HTR-8/SVneo (cell line): ENCODE data around the gene LDLRAD2.
"Not testable (repeated sequence)": the region's sequence is repeated elsewhere in the genome, so short reads cannot be mapped to it uniquely, and the experiment has no call there.

Experiments used
- DNase-seq: peaks from one replicate; pipeline ENCODE4 v3.0.0; 2011; ENCODE audit warnings: low spot score, mixed read lengths; ENCODE audit not compliant: insufficient read length
- FAIRE-seq: peaks from 2 replicates; lab custom pipeline; 2011; peaks lifted over from hg19 to GRCh38; lab: Jason Lieb, UNC

The LDLRAD2 gene

DNA sequence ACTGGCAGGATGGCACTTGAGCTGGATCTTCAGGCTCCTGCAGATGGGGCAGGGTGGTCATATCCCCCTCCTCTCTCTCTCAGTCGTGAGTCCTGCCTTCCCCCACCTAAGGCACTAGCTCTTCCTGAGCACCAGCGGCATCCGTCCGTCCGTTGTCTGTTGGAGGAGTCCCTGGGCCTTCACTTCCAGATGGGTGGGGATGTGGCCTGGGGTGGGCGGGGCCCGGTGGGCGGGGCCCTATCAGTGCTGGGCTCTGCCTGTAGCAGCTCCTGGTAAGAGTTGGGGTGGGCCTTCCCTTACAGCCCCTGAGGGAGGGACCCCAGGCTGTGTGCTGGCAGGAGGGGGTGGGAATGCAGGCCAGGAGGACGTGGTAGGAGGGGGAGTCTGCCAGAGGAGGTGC, 10.3 kb downstream of the LDLRAD2 start:
- no peak for DNase-seq
- no peak for FAIRE-seq

DNA sequence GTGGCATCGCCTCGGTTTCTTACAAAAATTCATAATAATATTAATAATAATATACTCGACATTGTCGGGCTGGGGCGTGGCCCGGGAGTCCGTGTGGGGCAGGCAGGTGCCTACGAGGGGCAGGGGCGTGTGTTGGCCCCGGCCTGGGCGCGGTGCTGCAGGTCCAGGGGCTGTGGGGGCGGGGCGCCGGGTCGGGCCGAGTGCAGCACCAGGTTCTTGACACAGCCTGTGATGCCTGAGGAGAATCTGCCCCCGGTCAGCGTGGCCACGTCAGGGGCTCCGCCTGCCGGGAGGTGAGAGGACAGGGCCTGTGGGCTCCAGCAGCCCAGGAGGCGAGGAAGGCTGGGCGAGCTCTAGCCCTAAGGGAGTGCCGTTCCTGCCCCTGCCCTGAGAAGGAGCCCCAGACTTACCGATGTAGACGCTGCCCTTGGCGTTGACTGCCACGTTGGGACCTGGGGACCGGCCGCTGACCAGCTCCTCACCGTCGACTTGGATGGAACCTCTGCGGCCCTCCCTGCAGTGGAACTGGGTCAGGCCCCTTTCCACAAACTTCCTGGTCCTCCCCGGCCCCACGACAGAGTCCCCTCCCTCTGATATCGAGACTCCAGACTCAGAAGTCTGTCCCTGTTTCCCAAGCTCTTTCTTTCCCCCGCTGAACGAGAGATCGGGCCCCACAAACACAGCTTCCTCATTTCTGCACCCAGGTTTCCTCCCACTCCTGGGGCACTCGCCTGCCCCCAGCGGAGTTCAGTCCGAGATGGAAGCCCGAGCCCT, 11.3 kb downstream of the LDLRAD2 start:
- FAIRE-seq, result no peak

DNA sequence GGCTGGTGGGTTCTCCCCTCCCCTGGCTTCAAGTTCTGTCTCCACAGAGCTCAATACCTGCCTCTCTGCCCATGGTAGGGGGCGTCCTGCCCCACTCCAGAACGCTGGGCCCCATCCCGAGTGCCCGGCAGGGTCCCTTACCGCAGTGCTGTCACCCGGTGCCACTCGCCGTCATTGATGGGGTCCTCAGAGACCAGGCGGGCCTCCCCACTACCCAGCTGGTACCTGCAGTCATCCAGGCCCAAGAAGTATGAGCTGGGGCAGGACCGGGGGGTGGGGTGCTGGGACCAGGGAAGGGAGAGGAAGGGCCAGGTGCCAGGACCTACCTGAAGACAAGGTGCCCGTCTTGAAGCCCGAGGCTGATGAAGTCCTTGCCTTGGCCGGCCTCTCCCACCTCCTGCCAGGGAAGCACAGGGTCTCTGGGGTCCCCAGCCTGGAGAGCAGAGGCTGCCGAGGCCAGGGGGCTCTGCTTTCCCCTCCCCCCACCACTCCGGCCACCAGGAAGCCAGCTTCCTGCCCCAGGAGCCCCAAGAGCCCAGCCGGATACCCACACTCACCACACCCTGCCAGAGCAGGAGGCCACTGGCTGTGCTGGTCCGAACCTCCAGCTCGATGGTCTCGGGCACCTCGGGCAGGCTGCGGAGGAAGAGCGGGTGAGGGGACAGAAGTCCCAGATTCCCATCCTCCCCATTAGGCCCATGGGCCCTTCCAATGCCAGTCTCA, 12.1 kb downstream of the LDLRAD2 start:
- FAIRE-seq, result no peak

More for the DNA sequence above, 11.3 kb downstream of the LDLRAD2 start:
- DNase-seq, result no peak

DNA sequence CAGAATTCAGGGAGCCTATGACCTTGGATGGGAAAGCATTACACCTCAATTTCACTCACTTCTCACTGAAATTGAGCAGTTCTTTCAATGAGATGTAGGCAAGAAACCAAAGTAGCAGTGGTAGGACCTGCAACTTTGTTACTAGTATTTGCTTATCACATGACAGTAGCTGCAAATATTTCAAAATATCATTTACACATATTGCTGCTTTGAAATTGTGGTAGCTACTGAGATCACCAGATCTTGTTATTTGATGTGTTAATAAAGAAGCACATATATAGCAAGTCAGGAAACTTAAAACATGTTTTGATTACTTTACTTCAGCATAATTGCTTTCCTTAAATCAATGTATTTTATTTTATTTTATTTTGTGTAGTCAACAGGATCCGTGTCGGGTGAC, 12.9 kb downstream of the LDLRAD2 start:
- DNase-seq (no peak), FAIRE-seq (no peak)

More for the DNA sequence above, 12.1 kb downstream of the LDLRAD2 start:
- no peak for DNase-seq

DNA sequence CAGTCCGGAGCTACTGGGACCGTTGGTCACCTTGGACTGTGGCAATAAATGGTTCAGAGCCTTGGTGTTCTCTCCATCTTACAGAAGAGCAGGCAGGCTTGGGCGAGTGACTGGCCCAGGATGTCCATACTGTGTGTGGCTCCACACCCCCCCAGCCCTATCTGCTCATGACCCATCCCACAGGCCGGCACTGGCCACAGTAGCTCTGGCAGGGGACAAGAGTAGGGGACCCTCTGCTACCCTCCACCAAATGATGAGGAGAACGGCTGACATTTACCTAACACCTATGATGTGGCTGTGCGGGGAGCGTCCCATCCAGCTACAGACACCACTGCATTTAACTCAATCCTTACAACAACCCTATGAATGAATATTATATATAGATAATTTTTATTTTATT, 13.3 kb downstream of the LDLRAD2 start:
- FAIRE-seq (no peak), DNase-seq (no peak)

DNA sequence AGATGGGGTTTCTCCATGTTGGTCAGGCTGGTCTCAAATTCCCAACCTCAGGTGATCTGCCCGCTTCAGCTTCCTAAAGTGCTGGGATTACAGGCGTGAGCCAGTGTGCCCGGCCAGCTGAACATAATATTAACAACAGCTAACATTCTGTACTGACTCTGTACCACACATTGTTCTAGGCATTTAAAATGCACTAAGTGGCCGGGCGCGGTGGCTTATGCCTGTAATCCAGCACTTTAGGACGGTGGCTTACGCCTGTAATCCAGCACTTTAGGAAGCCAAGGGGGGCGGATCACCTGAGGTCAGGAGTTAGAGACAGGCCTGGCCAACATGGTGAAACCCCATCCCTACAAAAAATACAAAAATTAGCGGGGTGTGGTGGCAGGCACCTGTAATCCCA, 14.6 kb downstream of the LDLRAD2 start:
- FAIRE-seq, DNase-seq: not testable (repeated sequence)

DNA sequence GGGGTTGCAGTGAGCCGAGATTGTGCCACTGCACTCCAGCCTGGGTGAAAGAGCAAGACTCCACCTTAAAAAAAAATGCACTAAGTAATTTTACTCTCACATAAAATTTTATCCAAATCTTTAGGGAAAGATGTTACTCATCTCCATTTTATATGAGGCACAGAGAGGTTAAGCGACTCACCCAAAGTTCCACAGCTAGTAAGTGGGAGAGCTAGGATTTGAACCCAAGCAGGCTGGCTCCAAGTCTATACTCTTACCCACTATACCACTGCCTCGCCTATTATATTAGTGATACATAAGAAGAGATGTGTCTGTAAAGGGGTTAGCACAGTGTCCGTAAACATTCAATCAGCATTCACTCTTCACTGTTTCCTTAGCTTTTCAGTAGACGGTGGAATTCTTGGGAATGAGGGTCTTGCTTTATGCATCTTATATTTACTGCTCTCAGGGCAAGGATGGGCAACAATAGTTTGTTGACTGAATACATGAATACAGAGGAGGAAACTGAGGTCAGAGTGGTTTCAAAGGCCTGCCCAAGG, 15.1 kb downstream of the LDLRAD2 start:
- DNase-seq (no peak), FAIRE-seq (no peak)

DNA sequence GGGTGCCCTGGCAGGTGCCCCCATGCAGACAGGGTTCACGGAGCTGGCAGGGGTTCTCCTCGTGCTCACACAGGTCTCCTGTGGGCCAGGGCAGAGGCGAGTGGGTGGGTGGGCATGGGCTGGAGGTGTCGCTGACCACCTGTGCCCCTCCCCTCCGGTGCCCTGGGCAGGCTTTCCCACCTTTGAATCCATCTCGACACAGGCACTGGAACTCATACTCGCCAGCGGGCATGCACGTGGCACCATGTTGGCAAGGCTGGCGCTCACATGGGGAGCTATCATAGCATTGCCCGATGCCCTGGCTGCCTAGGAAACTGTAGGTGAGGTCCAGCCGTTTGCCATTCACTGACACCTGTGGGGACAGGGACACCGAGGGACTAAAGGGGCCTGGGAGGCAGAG, 16.0 kb downstream of the LDLRAD2 start:
- no peak for DNase-seq
- no peak for FAIRE-seq

DNA sequence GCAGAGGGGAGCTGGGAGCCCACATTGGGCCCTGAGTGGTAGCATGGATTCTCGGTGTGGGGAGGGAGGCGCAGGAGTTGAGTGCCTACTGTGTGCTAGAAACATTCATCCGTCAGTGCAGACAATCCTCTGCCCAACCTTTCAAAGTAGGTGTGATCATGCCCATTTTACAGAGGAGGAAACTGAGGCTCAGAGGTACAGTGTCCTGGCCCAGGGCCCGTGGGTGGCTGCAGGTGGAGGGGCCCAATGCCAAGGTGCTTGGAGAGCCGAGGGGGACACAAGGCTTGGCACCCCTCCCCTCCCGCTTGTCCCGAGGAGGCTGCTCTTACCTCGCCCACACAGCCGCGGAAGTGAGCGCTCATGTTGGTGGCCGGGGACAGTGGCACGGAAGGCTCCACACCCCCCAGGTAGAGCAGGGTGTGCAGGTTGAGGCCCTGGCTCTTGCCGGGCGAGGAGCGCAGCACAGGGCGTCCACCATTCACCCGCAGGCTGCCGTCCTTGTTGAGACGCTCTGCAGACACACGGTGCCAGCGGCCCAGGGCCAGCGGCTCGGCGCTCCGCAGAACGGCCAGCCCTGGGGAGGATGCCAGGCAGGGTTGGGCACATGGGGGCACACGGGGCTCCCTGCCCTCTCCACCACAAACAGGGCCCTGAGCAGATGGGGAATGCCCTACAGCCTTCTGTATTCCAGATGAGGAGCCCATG, 16.6 kb downstream of the LDLRAD2 start:
- no peak for FAIRE-seq

DNA sequence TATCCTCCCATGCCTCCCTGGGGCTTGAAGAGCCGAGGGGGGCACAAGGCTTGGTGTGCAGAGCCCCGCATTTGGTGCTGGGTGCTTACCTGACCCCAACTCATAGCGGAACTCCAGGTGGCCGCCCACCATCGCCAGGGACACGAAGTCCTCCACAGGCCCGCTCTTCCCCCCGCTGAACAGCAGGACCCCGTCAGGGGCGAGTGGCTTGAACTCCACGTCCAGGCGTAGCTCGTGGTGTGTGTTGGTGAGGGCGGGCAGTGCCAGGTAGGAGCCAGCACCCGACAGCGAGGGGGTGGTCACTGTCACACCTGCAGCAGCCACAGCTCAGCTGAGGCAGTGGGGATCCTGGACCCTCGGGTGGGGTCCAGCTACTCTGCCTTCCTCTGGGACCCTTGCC, 17.2 kb downstream of the LDLRAD2 start:
- no peak for DNase-seq
- FAIRE-seq, result no peak

More for the DNA sequence above, 16.6 kb downstream of the LDLRAD2 start:
- no peak for DNase-seq

DNA sequence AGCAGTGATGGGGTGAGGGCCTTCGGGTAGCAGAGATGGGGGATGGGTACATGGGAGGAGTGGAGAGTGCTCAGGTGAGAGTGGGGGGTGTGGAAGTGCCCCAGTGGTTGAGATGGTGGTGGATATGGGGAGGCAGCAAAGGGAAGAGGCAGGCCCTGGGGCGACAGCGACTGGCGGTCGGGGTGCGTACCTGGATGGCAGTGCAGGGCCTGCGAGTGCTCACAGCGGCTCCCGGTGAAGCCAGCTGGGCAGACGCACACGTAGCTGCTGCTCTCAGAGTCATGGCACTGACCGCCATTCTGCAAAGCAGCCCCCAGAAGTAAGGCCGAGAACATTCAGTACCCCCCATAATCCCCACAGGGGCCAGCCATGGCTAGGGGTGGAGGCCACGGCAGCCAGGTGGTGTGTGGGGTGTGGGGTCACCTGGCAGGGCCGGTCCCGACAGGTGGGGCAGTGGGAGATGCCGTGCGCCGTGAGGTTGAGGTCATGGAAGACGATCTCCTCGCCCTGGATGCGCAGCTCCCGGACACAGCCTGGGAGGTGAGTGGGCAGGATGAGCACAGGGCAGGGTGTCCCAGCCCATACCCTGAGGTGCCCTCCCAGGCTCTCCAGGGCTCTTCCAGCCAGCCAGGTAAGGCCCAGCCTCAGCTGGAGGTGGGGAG, 18.9 kb downstream of the LDLRAD2 start:
- no peak for DNase-seq
- FAIRE-seq, result no peak

DNA sequence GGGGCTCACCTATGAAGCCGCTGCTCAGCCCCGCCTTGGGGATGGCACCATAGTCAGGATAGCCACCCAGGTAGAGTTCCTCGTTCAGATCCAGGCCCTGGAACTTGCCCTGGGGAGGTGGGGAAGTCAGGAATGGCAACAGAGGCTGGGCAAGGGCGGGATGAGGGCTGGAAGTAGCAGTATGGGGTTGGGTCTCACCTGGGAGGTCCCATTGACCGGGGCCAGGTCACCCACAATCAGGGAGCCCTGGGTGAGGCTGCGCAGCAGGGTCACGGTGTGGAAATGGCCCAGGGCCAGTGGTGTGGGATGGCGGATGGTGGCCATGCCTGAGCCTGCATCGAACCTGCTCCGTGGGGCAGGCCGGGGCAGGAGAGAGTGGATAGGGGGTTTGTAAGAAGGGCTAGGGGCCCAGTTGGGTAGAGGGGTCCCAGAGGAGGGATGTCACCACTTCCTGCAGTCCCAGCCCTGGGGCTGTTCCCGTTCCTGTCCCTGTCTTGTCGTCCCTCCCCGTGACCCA, 19.4 kb downstream of the LDLRAD2 start:
- FAIRE-seq (no peak), DNase-seq (no peak)

DNA sequence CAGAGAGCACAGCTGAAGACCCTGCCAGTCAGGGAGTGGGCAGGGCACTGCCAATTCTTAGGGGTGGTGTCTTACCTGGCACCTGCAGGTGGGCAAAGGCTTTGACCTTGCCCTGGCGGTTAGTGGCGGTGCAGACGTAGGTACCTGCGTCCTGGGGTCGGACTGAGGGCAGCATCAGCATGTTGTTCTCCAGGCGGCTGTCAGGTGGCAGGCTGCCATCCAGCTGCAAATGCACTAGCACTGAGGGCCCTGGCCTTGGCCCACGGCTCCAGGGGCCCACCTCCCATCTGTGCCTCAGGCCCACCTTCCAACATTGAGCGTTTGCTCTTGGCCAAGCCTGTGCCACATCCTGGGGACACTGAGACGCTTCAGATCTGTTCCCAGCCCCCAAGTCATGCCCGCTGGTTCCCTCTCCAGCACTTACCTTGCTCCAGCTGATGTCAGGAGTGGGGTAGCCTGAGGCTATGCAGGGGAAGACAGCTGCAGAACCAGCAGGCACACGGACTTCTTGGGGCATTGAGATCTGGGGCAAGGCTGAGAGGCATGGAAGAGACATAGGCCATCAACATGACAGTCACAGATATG, 21.4 kb downstream of the LDLRAD2 start:
- DNase-seq (no peak), FAIRE-seq (no peak)

DNA sequence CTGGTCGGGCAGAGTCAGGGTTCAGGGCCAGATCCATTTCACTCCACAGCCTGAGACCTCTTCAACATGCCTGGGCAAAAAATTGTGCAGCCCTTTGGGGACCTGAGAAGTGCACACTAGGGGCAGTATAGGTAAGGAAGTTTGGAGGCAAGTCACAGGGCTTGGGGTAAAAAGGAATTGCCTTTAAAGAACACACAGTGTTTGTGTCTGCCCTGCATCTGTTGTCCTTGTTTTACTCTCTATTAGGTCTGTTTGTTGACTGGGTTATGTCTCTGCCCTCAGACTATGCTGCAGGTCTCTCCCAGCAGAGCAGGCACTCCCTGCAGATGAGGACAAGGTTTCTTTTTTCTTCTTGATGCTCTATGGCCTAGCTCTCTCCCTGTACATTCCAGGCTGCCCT, 22.0 kb downstream of the LDLRAD2 start:
- DNase-seq, result no peak
- no peak for FAIRE-seq

DNA sequence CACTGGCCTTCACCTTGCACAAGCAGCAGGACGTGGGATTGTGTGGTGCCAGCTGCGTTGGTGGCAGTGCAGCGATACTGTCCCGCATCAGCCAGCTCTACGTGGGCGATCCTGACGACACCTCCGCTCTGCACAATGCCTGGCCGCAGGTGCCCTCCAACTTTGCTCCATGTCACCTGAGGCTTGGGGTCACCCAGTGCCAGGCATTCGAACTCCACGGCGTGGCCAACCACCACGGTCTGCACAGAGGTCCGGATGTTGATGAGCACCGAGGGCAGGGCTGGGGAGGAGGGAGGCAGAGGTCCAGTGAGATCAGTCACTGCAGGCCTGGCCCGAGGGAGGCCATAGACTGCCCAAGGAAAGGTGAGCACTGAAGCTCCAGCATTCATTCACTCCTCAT, 22.6 kb downstream of the LDLRAD2 start:
- DNase-seq, result no peak
- FAIRE-seq, result no peak

DNA sequence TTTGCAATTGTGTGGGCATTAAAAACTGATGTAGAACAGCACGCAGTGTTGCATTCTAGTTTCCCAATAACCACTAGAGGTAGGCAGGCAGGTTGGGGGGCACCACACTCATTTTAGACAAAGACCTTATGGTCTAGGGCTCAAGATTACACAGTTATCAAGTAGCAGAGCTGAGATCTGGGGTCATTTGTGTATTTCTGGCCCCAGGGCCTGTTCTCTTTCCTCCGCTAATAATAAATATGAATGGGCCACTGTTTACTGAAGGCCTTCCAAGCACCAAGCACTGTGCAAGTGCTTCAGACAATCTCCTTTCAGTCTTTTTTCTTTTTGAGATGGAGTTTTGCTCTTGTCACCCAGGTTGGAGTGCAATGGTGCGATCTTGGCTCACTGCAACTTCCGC, 23.9 kb downstream of the LDLRAD2 start:
- DNase-seq, result no peak
- FAIRE-seq, result no peak

DNA sequence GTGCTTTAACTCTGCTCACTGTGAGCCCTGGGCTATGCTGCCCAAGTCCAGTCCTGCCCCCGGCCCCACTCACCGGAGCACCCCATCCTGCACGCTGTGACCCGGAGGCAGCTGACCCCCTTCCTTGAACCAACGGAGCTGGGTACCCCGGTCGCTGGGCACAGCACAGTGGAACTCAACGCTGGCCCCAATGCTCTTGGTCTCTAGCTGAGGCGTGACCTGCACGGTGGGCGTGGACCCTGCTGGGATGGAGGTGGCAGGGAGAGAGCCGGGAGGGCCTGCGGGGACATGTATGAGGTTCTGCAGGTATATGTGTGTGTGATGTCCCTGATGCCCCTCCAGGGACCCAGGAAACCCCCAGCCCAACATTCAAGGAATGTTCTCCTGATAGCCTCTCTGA, 24.7 kb downstream of the LDLRAD2 start:
- FAIRE-seq (no peak), DNase-seq (no peak)

DNA sequence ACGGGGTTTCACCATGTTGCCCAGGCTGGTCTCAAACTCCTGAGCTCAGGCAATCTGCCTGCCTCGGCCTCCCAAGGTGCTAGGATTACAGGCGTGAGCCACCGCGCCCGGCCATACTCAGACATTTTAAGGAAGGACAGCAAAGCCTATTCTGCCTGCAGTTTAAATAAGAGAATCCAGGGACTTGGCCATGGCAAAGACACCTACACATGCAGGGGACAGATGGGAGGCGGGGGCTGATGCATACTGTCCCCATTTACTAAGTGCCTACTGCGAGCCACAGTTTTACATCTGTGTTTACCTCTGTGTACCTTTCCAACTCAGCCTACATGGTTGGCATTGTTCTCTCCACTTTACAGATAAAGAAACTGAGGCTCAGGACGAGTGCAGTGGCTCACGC, 25.4 kb downstream of the LDLRAD2 start:
- FAIRE-seq, result no peak
- DNase-seq, result no peak

DNA sequence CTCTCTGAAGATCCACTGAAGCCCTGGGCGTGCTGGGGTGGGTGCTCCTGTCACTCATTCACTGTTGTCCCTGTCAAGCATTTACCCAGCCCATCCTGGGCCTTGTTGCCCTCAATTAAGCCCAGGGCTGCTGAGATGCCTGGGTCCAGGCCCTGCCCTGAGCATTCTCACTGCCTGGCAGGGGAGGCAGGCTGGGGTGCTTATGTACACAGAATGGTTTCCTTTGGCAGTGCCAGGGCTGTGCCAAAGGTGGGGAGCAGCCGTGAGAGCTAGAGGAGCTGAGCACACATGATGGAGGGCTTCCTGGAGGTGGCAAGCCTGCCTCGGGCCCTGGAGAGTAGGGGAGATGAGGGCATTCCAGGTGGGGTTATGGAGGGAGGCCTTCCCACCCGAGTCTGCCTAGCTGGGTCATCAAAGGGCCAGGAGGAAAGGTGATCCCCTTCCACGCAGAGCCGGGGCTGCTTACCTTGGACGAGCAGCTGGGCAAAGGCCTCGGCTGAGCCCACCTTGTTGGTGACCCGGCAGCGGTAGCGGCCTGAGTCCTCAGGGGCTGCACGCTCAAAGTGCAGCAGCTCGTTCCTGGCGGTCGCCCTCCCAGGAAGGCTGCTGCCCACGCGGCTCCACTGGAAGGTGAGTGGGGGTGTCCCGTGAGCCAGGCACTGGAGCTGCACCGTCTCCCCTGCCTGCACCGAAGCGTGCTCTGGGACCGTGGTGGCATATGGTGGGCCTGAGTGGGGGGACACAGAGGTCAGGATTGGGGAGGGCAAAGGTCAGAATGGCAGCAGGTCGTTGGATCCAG, 26.5 kb downstream of the LDLRAD2 start:
- DNase-seq, result no peak
- FAIRE-seq, result no peak
